Activated T-helper 1 cell treated with Interleukin-2 at 50 U/mL for 16 hours (primary cell): ENCODE results near the gene ALX3.
A peak's percentile ranks its signal among the peaks of the same experiment; 100 is the strongest.
"Not testable (repeated sequence)": the region's sequence is repeated elsewhere in the genome, so short reads cannot be mapped to it uniquely, and the experiment has no call there.

Experiments used
- DNase-seq: peaks from one replicate; pipeline ENCODE4 v3.0.0-alpha.2; 2020; ENCODE audit warnings: low read depth

The ALX3 gene

GRCh38 chr1:110047463-110047862, 23.0 kb downstream of the ALX3 start:
- DNase-seq = no peak

- DNase-seq = no peak
These were observed 27.5 kb downstream of the ALX3 start for GRCh38 chr1:110043016-110043415.

- DNase-seq = no peak
These were observed 29.9 kb downstream of the ALX3 start for GRCh38 chr1:110040548-110040947.

GRCh38 chr1:110039641-110040040, 30.8 kb downstream of the ALX3 start:
- no peak for DNase-seq

GRCh38 chr1:110038271-110038670, 32.2 kb downstream of the ALX3 start:
- DNase-seq = no peak

- DNase-seq = no peak
These were observed 35.2 kb downstream of the ALX3 start for GRCh38 chr1:110035236-110035752.

GRCh38 chr1:110034451-110035235, 35.8 kb downstream of the ALX3 start, which contains the start of gene STRIP1:
Gene STRIP1 (plus strand): TSS chr1:110034624. CDS start chr1:110034638, 14 bp downstream.
- DNase-seq = peak; percentile 84

GRCh38 chr1:110034040-110034450, 36.4 kb downstream of the ALX3 start:
- DNase-seq = no peak

- DNase-seq = no peak
These were observed 37.1 kb downstream of the ALX3 start for GRCh38 chr1:110033421-110033820.

GRCh38 chr1:110032327-110032726, 38.1 kb downstream of the ALX3 start:
- DNase-seq = no peak

GRCh38 chr1:110030687-110031086, 39.8 kb downstream of the ALX3 start:
- not testable (repeated sequence) for DNase-seq

- DNase-seq = no peak
These were observed 45.9 kb downstream of the ALX3 start for GRCh38 chr1:110024613-110025012.

- no peak for DNase-seq
These were observed 49.2 kb downstream of the ALX3 start for GRCh38 chr1:110021285-110021684.

GRCh38 chr1:110019770-110020169, 50.7 kb downstream of the ALX3 start:
- DNase-seq = no peak

- DNase-seq = no peak
These were observed 52.1 kb downstream of the ALX3 start for GRCh38 chr1:110018396-110018795.

- no peak for DNase-seq
These were observed 52.7 kb downstream of the ALX3 start for GRCh38 chr1:110017792-110018191.

- no peak for DNase-seq
These were observed 58.2 kb downstream of the ALX3 start for GRCh38 chr1:110012100-110012780.

- no peak for DNase-seq
These were observed 58.9 kb downstream of the ALX3 start for GRCh38 chr1:110011527-110012041.
